HepG2 (cell line): ENCODE measurements around the gene HCFC1R1. TPM values are rescaled to one million over a fixed set of nuclear protein-coding genes. Genes with fewer than 3 reads are reported as not detected.

ENCODE experiments used
- GMEB1 ChIP-seq: sonication (generic); formaldehyde crosslinking; IDR thresholded peaks from 2 replicates; pipeline ENCODE4 v1.5.1; 2020; ENCODE audit warnings: missing genetic modification reagents, mild to moderate bottlenecking, borderline replicate concordance
- HNF1B ChIP-seq: sonication (generic); formaldehyde crosslinking; IDR thresholded peaks from 2 replicates; pipeline ENCODE4 v1.5.1; 2020; ENCODE audit warnings: mild to moderate bottlenecking, moderate library complexity, missing genetic modification reagents
- MYC ChIP-seq: sonication (generic); formaldehyde crosslinking; IDR thresholded peaks from 2 replicates; pipeline ENCODE4 v1.9.0; 2021; ENCODE audit warnings: missing genetic modification reagents, borderline replicate concordance
- NBN ChIP-seq: fragments of 450-650 bp; conservative IDR thresholded peaks from 2 replicates; pipeline ENCODE4 v1.6.1; 2017
- SPEN ChIP-seq: sonication (generic); formaldehyde crosslinking; IDR thresholded peaks from 2 replicates; pipeline ENCODE4 v1.5.1; 2020; ENCODE audit warnings: low read depth, mild to moderate bottlenecking, missing genetic modification reagents
- TCF7 ChIP-seq: sonication (generic); IDR thresholded peaks from 2 replicates; pipeline ENCODE4 v1.6.1; 2016; ENCODE audit warnings: antibody characterized with exemption, low read depth
- ZNF136 ChIP-seq: sonication (generic); formaldehyde crosslinking; IDR thresholded peaks from 2 replicates; pipeline ENCODE4 v1.8.1; 2022; ENCODE audit warnings: low read depth, mild to moderate bottlenecking, moderate library complexity, missing genetic modification reagents
- ZZZ3 ChIP-seq: sonication (generic); formaldehyde crosslinking; IDR thresholded peaks from 2 replicates; pipeline ENCODE4 v1.4.0; 2020; ENCODE audit warnings: missing genetic modification reagents, mild to moderate bottlenecking, borderline replicate concordance
- polyA plus RNA-seq, 8 experiments: library from polyadenylated mRNA; depleted of rRNA in 3 of 8; stranded (reverse) in 7 of 8; unstranded in 1 of 8; fragments of >200 nt; fragmentation: Illumina TruSeq in 4 of 8; extraction: Trizol in 4 of 8; gene quantifications; 2 replicates each; pipeline versions ENCODE4 v1.2.1 to v1.2.3, GENCODE V29; 2011 to 2016; ENCODE audit warnings: low read depth in 4 of 8, missing spikeins in 1 of 8, mixed read lengths in 1 of 8; ENCODE audit not compliant: insufficient read depth in 1 of 8
- total RNA-seq, 5 experiments: library from RNA; depleted of rRNA; stranded (reverse); fragments of >200 nt; fragmentation: Illumina TruSeq; extraction: Trizol; gene quantifications; 2 replicates each; pipeline ENCODE4 v1.2.3, GENCODE V29; 2016; ENCODE audit warnings: low read depth in 1 of 5
- TF ChIP-seq, protein P1 (sequence below): sonication (generic); formaldehyde crosslinking; IDR thresholded peaks from 2 replicates; pipeline ENCODE4 v1.5.0; 2020; ENCODE audit warnings: mild to moderate bottlenecking, missing genetic modification reagents, moderate library complexity
- TF ChIP-seq, protein P2 (sequence below): sonication (generic); formaldehyde crosslinking; IDR thresholded peaks from 2 replicates; pipeline ENCODE4 v1.5.0; 2020; ENCODE audit warnings: mild to moderate bottlenecking, missing genetic modification reagents, borderline replicate concordance

Gene HCFC1R1
- total and polyA plus RNA-seq, 2 of the 13 experiments (the other 11 are each of a cell fraction or from before 2014, with no cell fraction given): 13.8 to 16.1 TPM

DNA sequence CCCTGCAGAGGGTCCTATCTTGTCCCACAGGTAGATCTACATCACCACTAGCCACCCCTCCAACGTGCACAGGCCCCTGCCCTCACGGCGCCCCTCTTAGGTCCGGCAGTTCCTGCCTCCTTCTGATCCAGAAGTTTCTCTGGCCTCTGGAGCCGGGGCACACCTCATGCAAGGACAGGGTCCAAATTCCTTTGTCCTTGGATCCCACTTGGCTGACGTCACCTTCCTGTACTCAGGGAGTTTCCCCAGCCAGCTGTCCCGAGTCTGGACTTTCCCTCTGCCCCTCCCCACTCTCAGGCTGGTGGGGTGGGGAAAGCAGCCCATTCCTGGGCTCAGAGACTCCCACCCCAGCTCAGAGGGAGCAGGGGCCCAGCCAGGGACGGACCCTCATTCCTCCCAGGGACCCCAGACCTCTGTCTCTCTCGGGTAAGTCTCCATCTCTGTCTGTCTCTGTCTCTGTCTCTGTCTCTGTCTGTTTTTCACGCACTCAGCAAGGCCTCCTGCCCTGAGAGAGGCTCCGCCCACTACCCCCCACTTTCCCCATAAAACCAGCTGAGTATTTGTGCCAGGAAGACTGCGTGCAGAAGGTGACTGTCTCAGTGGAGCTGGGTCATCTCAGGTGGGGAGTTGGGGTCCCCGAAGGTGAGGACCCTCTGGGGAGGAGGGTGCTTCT, 41.5 kb upstream of the HCFC1R1 start, which contains the start of gene IL32 (continued):
- TF ChIP-seq ZZZ3 (CRISPR knock-in tag) (peak; percentile 22; the same call in 1 of the 2 replicates), MYC (CRISPR knock-in tag) (peak; percentile 77; the same call in 1 of the 2 replicates), GMEB1 (CRISPR knock-in tag) (peak; percentile 45; the same call in 1 of the 2 replicates), SPEN (CRISPR knock-in tag) (peak; percentile 87), HNF1B (peak; percentile 74; the same call in 1 of the 2 replicates), ZNF136 (CRISPR knock-in tag) (0 out of 2 replicates have a peak, but pooled peaks have one; percentile 48), TCF7 (no peak), NBN (no peak)
- TF ChIP-seq, protein P1, sequence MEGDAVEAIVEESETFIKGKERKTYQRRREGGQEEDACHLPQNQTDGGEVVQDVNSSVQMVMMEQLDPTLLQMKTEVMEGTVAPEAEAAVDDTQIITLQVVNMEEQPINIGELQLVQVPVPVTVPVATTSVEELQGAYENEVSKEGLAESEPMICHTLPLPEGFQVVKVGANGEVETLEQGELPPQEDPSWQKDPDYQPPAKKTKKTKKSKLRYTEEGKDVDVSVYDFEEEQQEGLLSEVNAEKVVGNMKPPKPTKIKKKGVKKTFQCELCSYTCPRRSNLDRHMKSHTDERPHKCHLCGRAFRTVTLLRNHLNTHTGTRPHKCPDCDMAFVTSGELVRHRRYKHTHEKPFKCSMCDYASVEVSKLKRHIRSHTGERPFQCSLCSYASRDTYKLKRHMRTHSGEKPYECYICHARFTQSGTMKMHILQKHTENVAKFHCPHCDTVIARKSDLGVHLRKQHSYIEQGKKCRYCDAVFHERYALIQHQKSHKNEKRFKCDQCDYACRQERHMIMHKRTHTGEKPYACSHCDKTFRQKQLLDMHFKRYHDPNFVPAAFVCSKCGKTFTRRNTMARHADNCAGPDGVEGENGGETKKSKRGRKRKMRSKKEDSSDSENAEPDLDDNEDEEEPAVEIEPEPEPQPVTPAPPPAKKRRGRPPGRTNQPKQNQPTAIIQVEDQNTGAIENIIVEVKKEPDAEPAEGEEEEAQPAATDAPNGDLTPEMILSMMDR: 0 out of 2 replicates have a peak, but pooled peaks have one; percentile 8
- TF ChIP-seq, protein P2, sequence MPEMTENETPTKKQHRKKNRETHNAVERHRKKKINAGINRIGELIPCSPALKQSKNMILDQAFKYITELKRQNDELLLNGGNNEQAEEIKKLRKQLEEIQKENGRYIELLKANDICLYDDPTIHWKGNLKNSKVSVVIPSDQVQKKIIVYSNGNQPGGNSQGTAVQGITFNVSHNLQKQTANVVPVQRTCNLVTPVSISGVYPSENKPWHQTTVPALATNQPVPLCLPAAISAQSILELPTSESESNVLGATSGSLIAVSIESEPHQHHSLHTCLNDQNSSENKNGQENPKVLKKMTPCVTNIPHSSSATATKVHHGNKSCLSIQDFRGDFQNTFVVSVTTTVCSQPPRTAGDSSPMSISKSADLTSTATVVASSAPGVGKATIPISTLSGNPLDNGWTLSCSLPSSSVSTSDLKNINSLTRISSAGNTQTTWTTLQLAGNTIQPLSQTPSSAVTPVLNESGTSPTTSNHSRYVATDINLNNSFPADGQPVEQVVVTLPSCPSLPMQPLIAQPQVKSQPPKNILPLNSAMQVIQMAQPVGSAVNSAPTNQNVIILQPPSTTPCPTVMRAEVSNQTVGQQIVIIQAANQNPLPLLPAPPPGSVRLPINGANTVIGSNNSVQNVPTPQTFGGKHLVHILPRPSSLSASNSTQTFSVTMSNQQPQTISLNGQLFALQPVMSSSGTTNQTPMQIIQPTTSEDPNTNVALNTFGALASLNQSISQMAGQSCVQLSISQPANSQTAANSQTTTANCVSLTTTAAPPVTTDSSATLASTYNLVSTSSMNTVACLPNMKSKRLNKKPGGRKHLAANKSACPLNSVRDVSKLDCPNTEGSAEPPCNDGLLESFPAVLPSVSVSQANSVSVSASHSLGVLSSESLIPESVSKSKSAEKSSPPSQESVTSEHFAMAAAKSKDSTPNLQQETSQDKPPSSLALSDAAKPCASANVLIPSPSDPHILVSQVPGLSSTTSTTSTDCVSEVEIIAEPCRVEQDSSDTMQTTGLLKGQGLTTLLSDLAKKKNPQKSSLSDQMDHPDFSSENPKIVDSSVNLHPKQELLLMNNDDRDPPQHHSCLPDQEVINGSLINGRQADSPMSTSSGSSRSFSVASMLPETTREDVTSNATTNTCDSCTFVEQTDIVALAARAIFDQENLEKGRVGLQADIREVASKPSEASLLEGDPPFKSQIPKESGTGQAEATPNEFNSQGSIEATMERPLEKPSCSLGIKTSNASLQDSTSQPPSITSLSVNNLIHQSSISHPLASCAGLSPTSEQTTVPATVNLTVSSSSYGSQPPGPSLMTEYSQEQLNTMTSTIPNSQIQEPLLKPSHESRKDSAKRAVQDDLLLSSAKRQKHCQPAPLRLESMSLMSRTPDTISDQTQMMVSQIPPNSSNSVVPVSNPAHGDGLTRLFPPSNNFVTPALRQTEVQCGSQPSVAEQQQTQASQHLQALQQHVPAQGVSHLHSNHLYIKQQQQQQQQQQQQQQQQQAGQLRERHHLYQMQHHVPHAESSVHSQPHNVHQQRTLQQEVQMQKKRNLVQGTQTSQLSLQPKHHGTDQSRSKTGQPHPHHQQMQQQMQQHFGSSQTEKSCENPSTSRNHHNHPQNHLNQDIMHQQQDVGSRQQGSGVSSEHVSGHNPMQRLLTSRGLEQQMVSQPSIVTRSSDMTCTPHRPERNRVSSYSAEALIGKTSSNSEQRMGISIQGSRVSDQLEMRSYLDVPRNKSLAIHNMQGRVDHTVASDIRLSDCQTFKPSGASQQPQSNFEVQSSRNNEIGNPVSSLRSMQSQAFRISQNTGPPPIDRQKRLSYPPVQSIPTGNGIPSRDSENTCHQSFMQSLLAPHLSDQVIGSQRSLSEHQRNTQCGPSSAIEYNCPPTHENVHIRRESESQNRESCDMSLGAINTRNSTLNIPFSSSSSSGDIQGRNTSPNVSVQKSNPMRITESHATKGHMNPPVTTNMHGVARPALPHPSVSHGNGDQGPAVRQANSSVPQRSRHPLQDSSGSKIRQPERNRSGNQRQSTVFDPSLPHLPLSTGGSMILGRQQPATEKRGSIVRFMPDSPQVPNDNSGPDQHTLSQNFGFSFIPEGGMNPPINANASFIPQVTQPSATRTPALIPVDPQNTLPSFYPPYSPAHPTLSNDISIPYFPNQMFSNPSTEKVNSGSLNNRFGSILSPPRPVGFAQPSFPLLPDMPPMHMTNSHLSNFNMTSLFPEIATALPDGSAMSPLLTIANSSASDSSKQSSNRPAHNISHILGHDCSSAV (CRISPR knock-in tag): no peak
